HepG2 (cell line): ENCODE measurements around the gene RUNX3. TPM values are rescaled to one million over a fixed set of nuclear protein-coding genes. Genes with fewer than 3 reads are reported as not detected.

Experiments used
- BORCS8-MEF2B ChIP-seq: sonication (generic); formaldehyde crosslinking; IDR thresholded peaks from 2 replicates; pipeline ENCODE4 v1.8.0; 2022; ENCODE audit warnings: mild to moderate bottlenecking, missing genetic modification reagents
- CBX5 ChIP-seq: sonication (generic); formaldehyde crosslinking; IDR thresholded peaks from 2 replicates; pipeline ENCODE4 v1.4.0; 2020; ENCODE audit warnings: missing genetic modification reagents, borderline replicate concordance
- HMG20A ChIP-seq: IDR thresholded peaks from 2 replicates; pipeline ENCODE4 v1.6.1; 2016; ENCODE audit warnings: borderline replicate concordance
- USF2 ChIP-seq, 2 experiments: sonication (generic) in 1 of 2; formaldehyde crosslinking in 1 of 2; IDR thresholded peaks; 2 replicates each; pipeline versions ENCODE4 v1.5.1 to v1.6.1; 2011 to 2020; ENCODE audit warnings: borderline replicate concordance in 1 of 2, low read depth in 1 of 2, low read length in 1 of 2, mild to moderate bottlenecking in 1 of 2, missing genetic modification reagents in 1 of 2, moderate library complexity in 1 of 2
- ZFP62 ChIP-seq: sonication (generic); formaldehyde crosslinking; IDR thresholded peaks from 2 replicates; pipeline ENCODE4 v1.4.0; 2020; ENCODE audit warnings: missing genetic modification reagents
- ZHX1 ChIP-seq: sonication (generic); formaldehyde crosslinking; IDR thresholded peaks from 2 replicates; pipeline ENCODE4 v1.8.1; 2022; ENCODE audit warnings: low read depth, mild to moderate bottlenecking, missing genetic modification reagents
- ZNF180 ChIP-seq: sonication (generic); formaldehyde crosslinking; IDR thresholded peaks from 2 replicates; pipeline ENCODE4 v1.4.0; 2020; ENCODE audit warnings: low read depth, missing genetic modification reagents, borderline replicate concordance
- ZNF33B ChIP-seq: sonication (generic); formaldehyde crosslinking; IDR thresholded peaks from 2 replicates; pipeline ENCODE4 v1.5.1; 2020; ENCODE audit warnings: mild to moderate bottlenecking, missing genetic modification reagents
- ZNF446 ChIP-seq: sonication (generic); formaldehyde crosslinking; IDR thresholded peaks from 2 replicates; pipeline ENCODE4 v1.5.0; 2020; ENCODE audit warnings: mild to moderate bottlenecking, missing genetic modification reagents
- ZNF530 ChIP-seq: sonication (generic); formaldehyde crosslinking; IDR thresholded peaks from 2 replicates; pipeline ENCODE4 v1.5.0; 2020; ENCODE audit warnings: low read depth, mild to moderate bottlenecking, missing genetic modification reagents
- ZNF660 ChIP-seq: sonication (generic); formaldehyde crosslinking; IDR thresholded peaks from 2 replicates; pipeline ENCODE4 v1.5.1; 2020; ENCODE audit warnings: mild to moderate bottlenecking, low read depth, missing genetic modification reagents, borderline replicate concordance
- polyA plus RNA-seq, 8 experiments: library from polyadenylated mRNA; depleted of rRNA in 3 of 8; stranded (reverse) in 7 of 8; unstranded in 1 of 8; fragments of >200 nt; fragmentation: Illumina TruSeq in 4 of 8; extraction: Trizol in 4 of 8; gene quantifications; 2 replicates each; pipeline versions ENCODE4 v1.2.1 to v1.2.3, GENCODE V29; 2011 to 2016; ENCODE audit warnings: low read depth in 4 of 8, missing spikeins in 1 of 8, mixed read lengths in 1 of 8; ENCODE audit not compliant: insufficient read depth in 1 of 8
- total RNA-seq, 5 experiments: library from RNA; depleted of rRNA; stranded (reverse); fragments of >200 nt; fragmentation: Illumina TruSeq; extraction: Trizol; gene quantifications; 2 replicates each; pipeline ENCODE4 v1.2.3, GENCODE V29; 2016; ENCODE audit warnings: low read depth in 1 of 5
- TF ChIP-seq, protein P1 (sequence below), 2 experiments: sonication (generic) in 1 of 2; formaldehyde crosslinking in 1 of 2; IDR thresholded peaks; 2 replicates each; pipeline versions ENCODE4 v1.6.1 to v1.9.0; 2014 to 2022; ENCODE audit warnings: antibody characterized with exemption in 1 of 2, borderline replicate concordance in 1 of 2, inconsistent platforms in 1 of 2, low read depth in 1 of 2, missing genetic modification reagents in 1 of 2

The RUNX3 gene
- total and polyA plus RNA-seq, 2 of the 13 experiments (the other 11 are each of a cell fraction or from before 2014, with no cell fraction given), result 0.04 to 0.22 TPM

GRCh38 chr1:24915816-24916602 is 14.1 kb downstream of the RUNX3 start (continued):
- TF ChIP-seq CBX5 (CRISPR knock-in tag), result 0 out of 2 replicates have a peak, but pooled peaks have one; percentile 33
- peak; percentile 85; the same call in 1 of the 2 replicates for TF ChIP-seq ZNF33B
- TF ChIP-seq ZHX1 (CRISPR knock-in tag), result no peak
- no peak for TF ChIP-seq USF2 (IDR thresholded peaks at IDR 0.05; ENCODE audit: low read depth, low read length)
- no peak for TF ChIP-seq USF2 (CRISPR knock-in tag; IDR thresholded peaks at IDR 0.05; ENCODE audit: borderline replicate concordance)
- TF ChIP-seq, protein P1, sequence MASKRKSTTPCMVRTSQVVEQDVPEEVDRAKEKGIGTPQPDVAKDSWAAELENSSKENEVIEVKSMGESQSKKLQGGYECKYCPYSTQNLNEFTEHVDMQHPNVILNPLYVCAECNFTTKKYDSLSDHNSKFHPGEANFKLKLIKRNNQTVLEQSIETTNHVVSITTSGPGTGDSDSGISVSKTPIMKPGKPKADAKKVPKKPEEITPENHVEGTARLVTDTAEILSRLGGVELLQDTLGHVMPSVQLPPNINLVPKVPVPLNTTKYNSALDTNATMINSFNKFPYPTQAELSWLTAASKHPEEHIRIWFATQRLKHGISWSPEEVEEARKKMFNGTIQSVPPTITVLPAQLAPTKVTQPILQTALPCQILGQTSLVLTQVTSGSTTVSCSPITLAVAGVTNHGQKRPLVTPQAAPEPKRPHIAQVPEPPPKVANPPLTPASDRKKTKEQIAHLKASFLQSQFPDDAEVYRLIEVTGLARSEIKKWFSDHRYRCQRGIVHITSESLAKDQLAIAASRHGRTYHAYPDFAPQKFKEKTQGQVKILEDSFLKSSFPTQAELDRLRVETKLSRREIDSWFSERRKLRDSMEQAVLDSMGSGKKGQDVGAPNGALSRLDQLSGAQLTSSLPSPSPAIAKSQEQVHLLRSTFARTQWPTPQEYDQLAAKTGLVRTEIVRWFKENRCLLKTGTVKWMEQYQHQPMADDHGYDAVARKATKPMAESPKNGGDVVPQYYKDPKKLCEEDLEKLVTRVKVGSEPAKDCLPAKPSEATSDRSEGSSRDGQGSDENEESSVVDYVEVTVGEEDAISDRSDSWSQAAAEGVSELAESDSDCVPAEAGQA (IDR thresholded peaks at IDR 0.05; ENCODE audit: low read depth), result no peak
- TF ChIP-seq, protein P1 (CRISPR knock-in tag; IDR thresholded peaks at IDR 0.05; ENCODE audit: borderline replicate concordance), result no peak
- no peak for TF ChIP-seq ZNF446 (CRISPR knock-in tag)
- TF ChIP-seq ZNF530 (CRISPR knock-in tag), result no peak
- TF ChIP-seq ZNF660 (CRISPR knock-in tag), result no peak
- peak; percentile 28; the same call in 1 of the 2 replicates for TF ChIP-seq HMG20A (CRISPR knock-in tag)
- TF ChIP-seq ZFP62, result no peak
- TF ChIP-seq BORCS8-MEF2B (CRISPR knock-in tag), result no peak
- no peak for TF ChIP-seq ZNF180 (CRISPR knock-in tag)
